ENCODE measurements around the gene BRD3.
A peak's percentile ranks its signal among the peaks of the same experiment; 100 is the strongest.
"Not testable (repeated sequence)": the region's sequence is repeated elsewhere in the genome, so short reads cannot be mapped to it uniquely, and the experiment has no call there.

BRD3 gene

GRCh38 chr9:134067904-134068743 lies at the start of gene BRD3:
Gene BRD3 (minus strand): TSS chr9:134068026. CDS start chr9:134053477, 14,549 bp downstream.
- peak; percentile 96 for DNase-seq (ENCODE audit: low spot score)

- no peak for DNase-seq (ENCODE audit: low spot score)
Measured at GRCh38 chr9:134112561-134112960, 44.7 kb upstream of the BRD3 start.

GRCh38 chr9:134111064-134111463 lies 43.2 kb upstream of the BRD3 start:
- no peak for DNase-seq (ENCODE audit: low spot score)

GRCh38 chr9:134103391-134103998 lies 35.7 kb upstream of the BRD3 start:
- DNase-seq (ENCODE audit: low spot score), result no peak

- no peak for DNase-seq (ENCODE audit: low spot score)
Measured at GRCh38 chr9:134101623-134102149, 33.9 kb upstream of the BRD3 start.

- DNase-seq (ENCODE audit: low spot score), result not testable (repeated sequence)
Measured at GRCh38 chr9:134101133-134101532, 33.3 kb upstream of the BRD3 start.

GRCh38 chr9:134100040-134100439 lies 32.2 kb upstream of the BRD3 start:
- DNase-seq (ENCODE audit: low spot score), result no peak

- peak; percentile 40 for DNase-seq (ENCODE audit: low spot score)
Measured at GRCh38 chr9:134099123-134099761, 31.4 kb upstream of the BRD3 start.

- no peak for DNase-seq (ENCODE audit: low spot score)
Measured at GRCh38 chr9:134089972-134090371, 22.1 kb upstream of the BRD3 start.

GRCh38 chr9:134088063-134088725 lies 20.4 kb upstream of the BRD3 start:
- DNase-seq (ENCODE audit: low spot score), result no peak

GRCh38 chr9:134085674-134086073 lies 17.8 kb upstream of the BRD3 start:
- no peak for DNase-seq (ENCODE audit: low spot score)

- no peak for DNase-seq (ENCODE audit: low spot score)
Measured at GRCh38 chr9:134083451-134083850, 15.6 kb upstream of the BRD3 start.

GRCh38 chr9:134076644-134077043 lies 8.8 kb upstream of the BRD3 start:
- DNase-seq (ENCODE audit: low spot score), result no peak

GRCh38 chr9:134075689-134076088 lies 7.9 kb upstream of the BRD3 start:
- DNase-seq (ENCODE audit: low spot score), result not testable (repeated sequence)

GRCh38 chr9:134073500-134073899 lies 5.7 kb upstream of the BRD3 start:
- DNase-seq (ENCODE audit: low spot score), result no peak

- not testable (repeated sequence) for DNase-seq (ENCODE audit: low spot score)
Measured at GRCh38 chr9:134072683-134073082, 4.9 kb upstream of the BRD3 start.

GRCh38 chr9:134071149-134071548 lies 3.3 kb upstream of the BRD3 start:
- no peak for DNase-seq (ENCODE audit: low spot score)

- DNase-seq (ENCODE audit: low spot score), result no peak
Measured at GRCh38 chr9:134069480-134070399, 1.9 kb upstream of the BRD3 start.

GRCh38 chr9:134068744-134069479 lies 1.1 kb upstream of the BRD3 start:
- no peak for DNase-seq (ENCODE audit: low spot score)
